ENCODE measurements around the gene HOXD10.

DNA sequence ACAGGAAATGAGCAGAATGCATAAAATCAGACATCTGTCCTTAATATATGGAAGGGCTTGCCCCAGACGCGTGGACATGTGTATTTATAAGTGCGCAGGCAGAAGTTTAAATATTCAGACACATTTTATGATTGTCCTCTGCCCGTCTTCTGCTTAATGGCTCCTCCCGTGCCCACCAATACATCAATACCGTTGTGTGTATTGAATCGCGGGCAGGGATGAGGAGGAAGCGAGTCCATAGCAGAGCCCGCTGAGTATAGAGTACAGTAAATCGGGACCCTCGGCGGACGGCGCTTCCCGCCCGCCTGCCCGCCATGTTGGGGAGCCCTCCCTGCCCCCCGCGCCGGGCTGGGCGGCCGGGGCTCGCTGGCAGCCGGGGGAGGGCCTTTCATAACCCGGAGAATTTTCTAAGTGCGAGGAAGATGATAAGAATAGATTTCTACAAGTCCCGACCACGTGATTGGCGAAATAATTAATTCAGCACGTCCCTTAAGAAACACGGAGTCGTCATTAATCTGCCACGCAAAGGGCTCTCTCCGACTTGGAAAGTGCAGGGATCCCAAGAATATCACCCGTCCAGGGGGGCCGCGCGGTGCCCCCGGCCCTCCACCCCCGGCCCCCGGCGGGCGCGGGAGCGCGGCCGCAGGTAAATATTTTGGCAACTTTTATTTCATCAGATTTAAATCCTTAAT, 40.4 kb downstream of the HOXD10 start, which contains the start of gene HOXD3:
- TF ChIP-seq CTCF (IDR thresholded peaks at IDR 0.05; ENCODE audit: low read depth, low read length) (no peak), EZH2phosphoT487 (IDR thresholded peaks at IDR 0.05; ENCODE audit: low read depth) (no peak)

Measured in OCI-LY3 (cell line).